Raji (cell line): ENCODE results near the gene PRR5L.

Source experiments
- POLR2A ChIP-seq: IDR thresholded peaks from 2 replicates; pipeline ENCODE4 v1.6.1; 2011; ENCODE audit warnings: low read depth, low read length, control low read depth; ENCODE audit not compliant: insufficient read depth

PRR5L gene

GRCh38 chr11:36436064-36436463 lies 140.0 kb downstream of the PRR5L start:
- TF ChIP-seq POLR2A: no peak

DNA sequence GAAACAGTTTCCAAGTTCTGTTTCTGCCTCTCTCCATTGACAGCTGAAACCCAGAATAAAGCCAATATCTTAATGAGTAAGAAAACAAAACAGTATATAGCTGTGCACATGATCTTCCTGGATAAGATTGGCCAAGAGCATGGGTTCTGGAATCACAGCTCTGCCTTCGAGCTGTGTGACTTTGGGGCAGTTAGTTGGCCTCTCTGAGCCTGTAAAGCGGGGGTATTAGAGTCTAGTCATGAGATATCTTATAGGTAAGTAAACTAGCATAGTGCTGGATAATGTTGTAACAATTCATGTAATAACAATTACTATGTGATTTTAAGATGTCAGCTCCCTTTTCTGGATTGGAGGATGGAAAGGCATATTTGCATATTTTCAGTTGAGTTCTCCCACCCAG lies 140.5 kb downstream of the PRR5L start:
- no peak for TF ChIP-seq POLR2A

DNA sequence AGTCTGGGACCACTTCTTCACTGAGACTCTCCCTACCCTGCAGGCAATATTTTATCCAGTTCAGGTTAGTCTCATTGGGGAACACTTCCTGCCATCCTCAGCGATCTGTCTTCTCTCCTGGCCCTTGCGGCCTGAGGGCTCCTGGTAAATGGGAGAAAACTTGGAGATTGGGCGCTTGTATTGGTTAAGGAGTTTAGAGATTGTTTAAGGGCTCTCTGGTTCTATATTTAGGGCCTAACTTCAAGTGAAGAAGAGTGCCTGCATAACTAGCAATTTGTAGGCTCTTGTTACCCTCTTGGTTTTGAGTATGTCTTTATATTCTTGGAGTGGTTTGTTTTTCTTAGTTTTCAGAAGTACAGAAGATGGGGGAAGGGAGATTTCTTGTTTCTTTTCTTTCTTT lies 141.3 kb downstream of the PRR5L start:
- no peak for TF ChIP-seq POLR2A

- no peak for TF ChIP-seq POLR2A
Observed at GRCh38 chr11:36438126-36438525, 142.0 kb downstream of the PRR5L start.

DNA sequence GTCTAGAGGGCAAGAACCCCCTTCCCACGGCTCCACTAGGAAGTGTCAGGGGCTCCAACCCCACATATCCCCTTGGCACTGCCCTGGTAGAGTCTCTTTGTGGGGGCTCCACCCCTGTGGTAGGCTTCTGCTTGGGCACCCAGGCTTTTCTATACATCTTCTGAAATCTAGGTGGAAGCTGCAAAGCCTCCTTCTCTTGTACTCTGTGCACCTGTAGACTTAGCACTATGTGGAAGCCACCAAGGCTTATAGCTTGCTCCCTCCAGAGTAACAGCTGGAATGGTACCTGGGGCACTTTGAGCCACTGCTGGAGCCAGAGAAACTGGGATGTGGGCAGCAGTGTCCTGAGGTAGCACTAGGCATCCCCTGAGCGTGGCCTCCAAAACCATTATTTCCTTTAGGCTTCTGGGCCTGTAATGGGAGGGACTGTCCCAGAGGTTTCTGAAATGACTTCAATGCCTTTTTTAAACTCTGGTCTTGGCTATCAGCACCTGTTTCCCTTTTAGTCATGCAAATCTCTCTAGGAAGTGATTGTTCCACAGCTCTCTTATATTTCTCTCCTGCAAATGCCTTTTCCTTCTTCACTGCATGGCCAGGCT lies 145.6 kb downstream of the PRR5L start:
- no peak for TF ChIP-seq POLR2A

- TF ChIP-seq POLR2A: no peak
Observed at GRCh38 chr11:36443661-36444060, 147.6 kb downstream of the PRR5L start.

GRCh38 chr11:36446135-36446534 lies 150.0 kb downstream of the PRR5L start:
- no peak for TF ChIP-seq POLR2A

- TF ChIP-seq POLR2A: no peak
Observed at GRCh38 chr11:36447514-36447913, 151.4 kb downstream of the PRR5L start.

DNA sequence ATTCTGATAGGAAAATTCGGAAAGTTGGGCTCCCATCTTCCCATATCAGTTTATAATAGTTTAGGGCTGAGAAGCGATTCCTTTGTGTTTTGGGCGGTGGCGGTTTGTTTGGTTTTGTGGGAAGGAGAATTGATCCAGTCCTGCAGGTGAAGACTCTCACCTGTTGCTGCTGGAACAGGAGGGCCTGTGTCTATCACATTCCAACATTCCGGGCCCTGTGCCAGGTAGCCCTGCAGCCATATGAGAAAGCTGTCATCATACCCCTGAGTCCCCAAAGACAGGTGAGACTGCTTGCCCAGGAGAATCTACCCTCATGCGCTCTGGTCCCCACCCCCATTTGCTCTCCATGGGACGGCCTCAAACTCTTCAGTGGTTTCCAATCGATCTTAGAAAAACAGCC lies 151.9 kb downstream of the PRR5L start:
- no peak for TF ChIP-seq POLR2A

DNA sequence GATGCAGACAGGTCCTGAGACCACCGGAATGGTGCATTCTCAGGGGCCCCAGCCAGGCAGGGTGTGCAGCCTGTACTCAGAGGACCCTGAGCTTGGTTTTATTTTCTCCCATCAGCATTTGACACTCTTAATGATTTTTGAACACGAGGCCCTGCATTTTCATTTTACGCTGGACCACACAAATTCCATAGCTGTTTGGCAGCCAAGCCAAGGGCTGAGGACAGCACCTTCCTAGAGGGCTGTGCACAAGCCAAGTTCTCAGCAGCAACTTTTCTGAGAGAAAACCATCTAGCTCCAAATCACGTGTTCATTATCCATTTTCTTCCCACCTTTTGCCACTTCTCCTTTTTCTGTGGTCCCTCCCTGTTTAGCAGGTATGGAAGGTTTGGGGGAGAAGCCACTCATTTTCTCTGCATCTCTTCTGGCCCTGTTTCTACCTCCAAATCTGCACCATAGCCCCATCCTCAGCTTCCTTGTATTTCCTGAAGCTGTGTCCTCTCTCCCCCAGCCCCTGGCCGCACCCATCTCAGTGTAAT lies 153.5 kb downstream of the PRR5L start:
- no peak for TF ChIP-seq POLR2A

DNA sequence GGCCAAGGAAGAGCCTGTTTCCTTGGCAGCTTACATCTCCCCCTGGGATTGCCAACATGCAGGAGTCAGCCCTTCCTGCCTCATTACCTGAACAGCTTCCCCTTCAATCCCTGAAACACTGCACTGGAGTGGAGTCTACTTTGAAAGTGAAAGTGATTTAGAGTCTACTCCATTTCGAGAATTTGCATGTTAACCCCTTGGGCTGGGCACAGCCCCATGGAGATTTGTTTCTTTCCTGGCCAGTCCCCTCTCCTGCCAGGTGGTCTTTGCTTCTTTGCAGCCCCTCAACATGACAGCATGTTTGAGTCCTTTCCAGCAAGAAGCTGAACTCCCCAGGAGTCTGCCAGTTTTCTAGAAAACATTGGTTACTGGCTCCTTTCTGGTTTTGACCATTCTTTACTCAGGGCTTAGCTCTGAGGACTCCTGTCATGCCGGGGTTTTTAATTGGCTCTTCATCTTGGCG lies 154.1 kb downstream of the PRR5L start:
- no peak for TF ChIP-seq POLR2A

GRCh38 chr11:36451045-36451444 lies 155.0 kb downstream of the PRR5L start:
- no peak for TF ChIP-seq POLR2A

GRCh38 chr11:36451681-36452080 lies 155.6 kb downstream of the PRR5L start:
- no peak for TF ChIP-seq POLR2A

DNA sequence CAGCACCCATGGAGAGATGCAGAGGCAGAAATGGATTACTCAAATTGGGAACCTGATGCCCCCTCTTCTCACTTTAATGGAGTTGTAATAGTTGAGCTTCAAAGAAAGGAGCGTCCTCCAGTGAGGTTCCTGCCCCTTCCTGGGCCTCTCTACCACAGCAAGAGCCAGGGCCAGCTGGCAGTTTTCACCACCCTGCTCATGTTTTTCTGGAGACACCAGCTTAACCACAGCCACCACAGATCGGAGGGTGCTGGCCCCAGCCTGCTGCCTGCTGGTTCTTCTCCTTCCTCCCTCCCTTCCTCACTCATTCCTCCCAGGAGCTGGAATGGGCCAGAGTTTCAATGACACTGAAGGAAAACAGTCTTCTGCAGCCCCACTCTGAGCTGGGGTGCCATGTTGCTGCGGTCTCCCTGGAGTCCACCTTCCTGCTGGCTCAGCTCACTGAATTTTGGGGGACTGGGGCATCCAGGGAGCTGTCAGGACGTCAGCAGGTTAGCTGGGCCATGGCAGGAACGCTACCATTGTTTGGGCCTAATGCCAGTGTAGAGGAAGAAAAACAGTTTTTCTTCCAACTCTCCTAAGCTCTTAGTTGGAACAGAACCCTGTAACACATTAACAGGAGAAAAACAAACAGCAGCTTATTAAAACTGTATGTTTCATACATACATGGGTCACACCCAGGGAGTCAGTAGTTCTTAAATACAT lies 156.3 kb downstream of the PRR5L start:
- no peak for TF ChIP-seq POLR2A

DNA sequence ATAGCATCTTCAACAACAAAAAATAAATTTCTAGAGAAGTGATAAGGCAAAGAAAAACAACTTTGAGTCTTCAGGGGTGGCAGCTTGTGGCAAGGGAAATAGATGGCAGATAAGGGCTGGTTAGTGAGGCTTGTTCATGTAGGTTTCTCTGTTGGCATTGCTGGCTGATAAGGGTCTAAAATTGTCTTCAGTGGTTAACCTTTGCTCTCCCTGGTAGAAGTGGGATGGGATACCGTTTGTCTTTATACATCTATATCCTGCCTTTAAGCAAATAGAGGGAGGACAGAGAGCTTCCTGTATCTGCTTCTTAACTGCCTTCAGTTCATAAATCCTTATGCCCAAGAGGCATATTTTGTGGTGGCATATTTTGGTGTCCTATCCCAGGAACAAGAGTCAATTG lies 156.9 kb downstream of the PRR5L start:
- TF ChIP-seq POLR2A: no peak

GRCh38 chr11:36453678-36454077 lies 157.6 kb downstream of the PRR5L start:
- TF ChIP-seq POLR2A: no peak
